ENCODE data around the gene MRNIP.

The MRNIP gene

GRCh38 chr5:179820127-179820482, 38.5 kb downstream of the MRNIP start:
- no peak for DNase-seq

DNA sequence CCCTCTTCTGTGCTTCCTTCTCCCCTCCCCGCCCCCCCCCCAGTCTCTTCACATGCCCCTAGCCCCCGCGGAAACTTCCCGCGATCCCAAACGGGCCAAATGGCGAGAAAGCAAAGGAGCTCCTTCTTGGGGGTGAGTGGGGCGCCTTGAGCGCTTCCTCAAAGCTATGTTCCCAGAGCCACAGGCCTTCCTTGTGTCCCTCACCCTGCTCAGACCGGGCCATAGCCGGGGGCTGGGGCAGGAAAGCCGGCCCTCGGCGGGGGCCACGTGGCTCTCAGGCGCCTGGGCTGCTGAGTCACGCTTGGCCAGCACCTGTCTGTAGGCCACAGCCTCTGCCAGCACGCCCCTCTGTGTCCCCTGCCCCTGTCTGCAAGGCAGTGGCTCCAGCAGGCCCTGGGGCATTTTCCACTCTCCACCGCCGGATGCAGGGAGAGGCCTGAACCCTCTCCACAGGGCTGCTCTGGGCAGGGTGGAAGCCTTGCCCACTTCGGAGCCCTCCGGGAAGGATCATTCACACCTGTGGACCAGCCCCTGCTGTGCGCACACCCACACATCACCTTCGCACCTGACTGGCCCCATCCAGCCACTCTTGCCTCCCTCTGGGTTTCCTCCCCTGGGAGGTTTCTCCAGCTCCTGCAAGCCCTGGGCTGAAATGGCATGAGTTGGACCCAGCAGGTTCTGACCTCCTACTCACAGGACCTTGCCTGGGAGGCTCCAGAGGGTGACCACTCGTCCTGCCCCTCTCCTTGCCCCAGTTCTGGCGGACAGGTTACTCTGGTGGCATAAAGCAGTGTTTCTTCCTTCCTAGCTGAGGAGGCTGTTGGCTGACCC, 39.1 kb downstream of the MRNIP start:
- no peak for DNase-seq

DNA sequence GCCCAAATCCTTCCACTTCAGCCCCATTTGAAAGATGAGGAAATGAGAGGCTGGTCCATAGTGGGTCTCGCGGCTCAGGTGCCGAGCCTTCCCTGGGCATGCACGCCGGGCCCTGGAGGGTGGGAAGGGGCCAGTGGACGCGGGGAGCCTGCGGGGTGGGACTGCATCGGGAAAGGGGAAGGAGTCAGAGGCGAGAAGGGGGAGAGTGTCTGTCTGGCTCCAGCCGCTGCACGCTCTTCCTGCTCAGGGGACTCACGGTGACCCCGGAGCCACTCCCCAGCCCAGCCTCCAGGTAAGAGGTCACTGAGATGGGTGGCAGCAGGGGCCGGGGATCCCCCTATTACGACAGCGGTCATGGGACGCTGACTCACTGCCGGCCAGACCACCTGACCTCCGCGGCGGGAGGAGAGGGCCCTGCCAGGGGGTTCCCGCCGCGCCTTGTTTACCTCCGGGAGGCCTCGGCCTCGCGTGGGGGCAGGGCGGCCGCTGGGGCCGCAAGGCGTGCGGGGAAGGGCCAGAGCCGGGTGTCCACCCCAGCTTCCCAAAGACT, 39.8 kb downstream of the MRNIP start:
- no peak for DNase-seq

GRCh38 chr5:179817890-179818745, 40.5 kb downstream of the MRNIP start:
- DNase-seq: no peak

- no peak for DNase-seq
Observed at GRCh38 chr5:179817470-179817840, 41.2 kb downstream of the MRNIP start.

- DNase-seq: no peak
Observed at GRCh38 chr5:179816796-179817469, 41.7 kb downstream of the MRNIP start.

DNA sequence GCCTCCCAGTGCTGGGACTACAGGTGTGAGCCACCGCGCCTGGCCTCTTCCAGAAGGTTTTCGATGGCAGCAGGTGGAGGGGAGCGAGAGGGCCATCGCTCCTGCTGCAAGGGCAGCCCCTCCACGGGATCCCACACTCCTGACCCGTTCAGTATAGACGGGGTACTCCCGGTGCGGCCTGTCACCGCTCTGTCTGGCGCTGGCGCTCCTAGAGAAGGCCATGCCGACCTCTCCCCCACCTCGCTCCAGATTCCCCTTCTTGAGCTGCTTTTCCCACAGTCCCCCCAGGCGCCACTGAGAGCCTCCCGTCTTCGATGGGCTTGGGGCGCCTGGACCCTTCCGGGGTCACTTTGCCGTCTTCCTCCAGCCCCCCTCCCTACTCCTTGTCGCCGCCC, 42.2 kb downstream of the MRNIP start:
- DNase-seq: no peak

DNA sequence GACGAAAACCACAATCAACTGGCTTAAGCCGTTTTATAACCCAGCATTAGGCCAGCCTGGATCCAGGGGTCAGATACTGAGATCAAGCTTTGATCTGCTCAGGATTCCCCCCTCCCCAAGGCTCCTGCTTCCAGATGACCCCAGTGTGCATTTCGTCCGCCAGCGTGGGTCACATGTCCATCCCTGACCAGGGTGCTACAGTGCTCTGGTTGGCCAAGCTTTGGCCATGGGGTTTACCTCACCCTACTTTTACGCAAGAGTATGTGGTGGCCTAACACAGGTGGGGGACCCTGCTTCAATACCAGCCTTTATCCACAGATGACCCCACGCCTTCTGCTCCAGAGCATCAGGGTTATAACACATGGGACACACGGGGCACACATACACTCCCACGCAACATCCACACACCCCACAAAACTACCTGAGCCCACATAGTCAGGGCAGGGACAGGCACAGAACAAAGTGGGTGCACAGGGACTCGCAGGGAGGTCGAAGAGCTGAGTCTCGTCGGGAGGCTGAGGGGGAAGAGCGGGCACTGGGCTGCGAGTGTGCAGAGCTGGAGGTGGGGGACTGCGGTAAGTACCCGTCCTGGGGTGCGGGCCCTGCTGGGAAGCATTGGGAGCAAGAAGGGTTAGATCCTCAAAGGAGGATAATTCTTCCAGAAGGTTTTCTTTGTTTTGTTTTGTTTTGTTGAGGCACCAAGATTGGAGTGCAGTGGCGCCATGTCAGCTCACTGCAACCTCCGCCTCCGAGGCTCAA, 42.9 kb downstream of the MRNIP start:
- DNase-seq: no peak

DNA sequence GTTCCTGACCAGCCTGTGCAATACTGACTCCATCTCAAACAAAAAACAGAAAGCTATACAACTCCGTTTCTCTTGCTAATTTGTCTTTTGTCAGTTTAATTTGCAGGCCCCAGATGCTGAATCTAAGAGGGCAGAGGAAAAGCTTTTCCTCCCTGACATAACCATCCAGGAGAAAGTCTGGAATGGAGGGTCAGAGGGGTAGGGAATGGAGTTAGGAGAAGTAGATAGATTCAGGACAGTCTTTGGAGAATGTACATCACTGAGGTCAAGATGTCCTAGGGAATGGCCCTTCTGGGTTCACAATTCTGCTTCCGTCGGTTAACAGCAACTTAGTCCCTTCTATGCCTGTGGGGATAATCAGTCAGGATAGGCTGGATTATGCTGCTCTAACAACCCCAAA, 44.5 kb downstream of the MRNIP start:
- no peak for DNase-seq

DNA sequence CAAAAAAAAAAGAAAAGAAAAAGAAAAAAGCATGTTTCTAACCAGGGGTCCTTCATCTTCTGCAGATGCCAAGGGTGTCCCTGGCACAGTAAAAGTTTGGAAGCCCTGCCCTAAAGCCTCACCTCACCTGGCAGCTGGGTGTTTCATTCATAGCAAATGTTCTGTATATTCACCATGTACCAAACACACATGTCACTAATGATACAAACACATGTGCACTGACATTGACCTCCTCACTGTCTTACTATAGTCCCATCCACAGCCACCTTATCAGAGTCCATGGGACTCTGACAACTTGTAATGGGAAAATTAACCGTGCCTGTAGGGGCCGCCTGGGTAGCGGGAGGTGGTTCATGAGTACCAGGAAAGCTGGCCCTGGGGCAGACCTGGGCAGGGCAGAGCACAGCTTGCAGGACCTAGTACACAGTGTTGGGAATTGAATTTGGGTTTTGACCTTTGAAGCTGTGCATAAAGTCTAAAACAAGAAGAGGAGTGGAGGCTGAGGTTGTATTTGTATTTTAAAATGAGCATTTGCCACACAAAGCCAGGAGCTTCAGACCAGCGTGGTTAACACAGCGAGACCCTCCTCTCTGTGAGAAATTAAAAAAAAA, 45.5 kb downstream of the MRNIP start:
- no peak for DNase-seq

- no peak for DNase-seq
Observed at GRCh38 chr5:179812135-179812825, 46.3 kb downstream of the MRNIP start.

GRCh38 chr5:179806250-179807048, 52.2 kb downstream of the MRNIP start, which contains the start of gene MGAT4B:
MGAT4B (minus strand) TSS chr5:179806866; CDS start chr5:179806583, 283 bp downstream.
- DNase-seq: no peak

DNA sequence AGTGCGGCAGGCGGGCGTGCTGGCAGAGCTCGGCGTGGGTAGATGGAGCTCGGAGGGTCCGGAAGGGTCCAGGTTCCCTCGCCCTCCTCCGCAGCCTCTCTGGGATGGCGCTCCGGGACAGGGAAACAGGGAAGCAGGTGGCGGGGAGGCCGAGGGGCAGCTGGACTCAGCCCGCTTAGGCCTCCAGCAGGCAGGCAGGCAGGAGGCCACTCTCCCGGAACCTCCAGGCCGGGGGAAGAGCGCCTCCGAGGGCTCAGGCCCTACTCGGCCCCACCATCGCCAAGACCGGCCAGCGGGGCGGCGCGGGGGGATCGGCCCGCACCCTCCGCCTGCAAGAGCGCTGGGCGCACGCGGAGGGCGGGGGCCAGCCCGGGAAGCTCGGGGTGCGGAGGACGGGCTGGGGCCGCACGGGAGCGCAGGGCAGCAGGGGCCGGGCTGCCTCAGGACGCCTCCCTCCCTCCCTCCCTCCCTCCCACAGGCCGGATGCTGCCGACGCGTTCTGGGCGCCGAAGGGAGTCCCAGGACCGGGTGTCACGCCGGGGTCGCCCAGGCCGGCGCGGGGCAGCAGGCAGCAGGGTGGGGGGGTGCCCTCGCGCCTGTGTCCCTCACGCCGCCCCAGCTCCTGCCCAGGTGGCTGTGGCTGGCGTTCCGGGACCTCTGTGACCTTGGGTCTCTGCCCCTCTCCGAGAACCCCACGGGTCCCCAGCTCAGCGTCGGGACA, 52.9 kb downstream of the MRNIP start:
- DNase-seq: no peak

GRCh38 chr5:179805070-179805528, 53.5 kb downstream of the MRNIP start:
- no peak for DNase-seq

DNA sequence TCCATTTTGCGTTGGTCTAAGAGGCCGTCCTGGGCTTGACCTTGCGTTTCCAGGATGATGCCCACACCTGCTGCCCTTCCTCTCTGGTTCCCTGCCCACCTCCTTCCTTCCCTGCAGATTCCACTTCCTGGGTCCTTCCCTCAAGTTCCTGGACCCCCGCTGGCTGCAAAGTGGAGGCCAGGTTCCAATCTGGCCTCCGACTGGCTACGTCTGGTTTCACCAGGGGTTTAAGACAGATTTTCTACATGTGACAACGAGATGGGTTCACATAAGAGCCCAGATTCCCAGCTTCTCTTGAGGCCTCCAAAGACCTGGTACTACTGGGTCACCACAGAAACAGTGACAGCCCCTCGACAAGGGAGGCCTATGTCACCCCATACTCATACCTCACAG, 54.1 kb downstream of the MRNIP start:
- DNase-seq: no peak

- no peak for DNase-seq
Observed at GRCh38 chr5:179803651-179804554, 54.7 kb downstream of the MRNIP start.

DNA sequence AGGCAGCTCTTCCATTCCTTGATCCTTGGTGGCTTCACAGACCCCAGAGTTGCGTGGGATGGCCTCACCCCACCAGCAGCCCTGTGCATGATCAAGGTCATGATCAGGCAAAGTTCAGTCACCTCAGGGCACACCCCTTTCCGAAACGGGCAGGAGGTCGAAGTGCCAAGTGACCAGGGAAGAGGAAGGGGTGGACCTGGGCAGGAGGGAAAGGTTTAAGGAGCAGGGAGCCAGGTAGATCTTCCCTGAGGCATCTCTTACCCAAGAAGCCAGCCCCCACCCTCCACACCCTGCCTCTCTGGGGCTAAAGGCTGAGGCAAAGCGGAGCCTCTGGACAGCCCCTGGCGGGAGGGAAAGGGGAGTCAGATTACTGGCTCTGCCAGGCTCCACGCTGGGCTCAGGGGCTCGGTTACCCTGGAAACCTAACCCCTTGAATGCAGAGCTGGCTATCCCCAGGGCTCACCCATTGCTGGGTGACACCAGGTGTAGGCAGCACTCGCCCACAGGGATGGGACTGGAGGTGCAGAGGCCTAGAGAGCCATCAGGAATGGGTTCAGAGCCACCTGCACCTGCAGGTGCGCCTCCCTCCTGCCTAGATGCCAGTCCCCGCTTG, 55.6 kb downstream of the MRNIP start:
- DNase-seq: no peak

GRCh38 chr5:179802207-179802883, 56.3 kb downstream of the MRNIP start:
- no peak for DNase-seq
